NCI-H69 (cell line): ENCODE measurements around the gene MIP.
"Not testable (repeated sequence)": the region's sequence is repeated elsewhere in the genome, so short reads cannot be mapped to it uniquely, and the experiment has no call there.

ENCODE experiments used
- DNase-seq: peaks from one replicate; lab custom pipeline; 2025; lab: John Stamatoyannopoulos, UW

Gene MIP

GRCh38 chr12:56468216-56469006, 14.0 kb upstream of the MIP start, which contains the start of gene SPRYD4:
Gene SPRYD4 (plus strand): TSS chr12:56468578. CDS start chr12:56468592, 14 bp downstream.
- peak; percentile 98 for DNase-seq

- no peak for DNase-seq
Measured at GRCh38 chr12:56462565-56462964, 8.1 kb upstream of the MIP start.

- DNase-seq: no peak
Measured at GRCh38 chr12:56461235-56462159, 7.0 kb upstream of the MIP start.

- no peak for DNase-seq
Measured at GRCh38 chr12:56457817-56458216, 3.4 kb upstream of the MIP start.

- DNase-seq: no peak
Measured at GRCh38 chr12:56451147-56451546, 3.3 kb downstream of the MIP start.

GRCh38 chr12:56450241-56450640, 4.2 kb downstream of the MIP start:
- peak; percentile 89 for DNase-seq

GRCh38 chr12:56449622-56449984, 4.9 kb downstream of the MIP start:
- DNase-seq: peak; percentile 55

- DNase-seq: peak; percentile 97
Measured at GRCh38 chr12:56448860-56449621, 5.4 kb downstream of the MIP start, which contains the start of gene TIMELESS. Gene TIMELESS (minus strand): TSS chr12:56449426. CDS start chr12:56434170, 15,256 bp downstream.

- not testable (repeated sequence) for DNase-seq
Measured at GRCh38 chr12:56443208-56443607, 11.2 kb downstream of the MIP start.

GRCh38 chr12:56437430-56438176, 16.9 kb downstream of the MIP start:
- no peak for DNase-seq

- no peak for DNase-seq
Measured at GRCh38 chr12:56434828-56435227, 19.6 kb downstream of the MIP start.

GRCh38 chr12:56431850-56432249, 22.6 kb downstream of the MIP start:
- DNase-seq: no peak

GRCh38 chr12:56431288-56431687, 23.2 kb downstream of the MIP start:
- no peak for DNase-seq

- no peak for DNase-seq
Measured at GRCh38 chr12:56425940-56426438, 28.5 kb downstream of the MIP start.

GRCh38 chr12:56425193-56425592, 29.3 kb downstream of the MIP start:
- DNase-seq: no peak

- DNase-seq: no peak
Measured at GRCh38 chr12:56420411-56420810, 34.0 kb downstream of the MIP start.

- no peak for DNase-seq
Measured at GRCh38 chr12:56417739-56418138, 36.7 kb downstream of the MIP start.

- no peak for DNase-seq
Measured at GRCh38 chr12:56414401-56414800, 40.1 kb downstream of the MIP start.

- DNase-seq: no peak
Measured at GRCh38 chr12:56413392-56413791, 41.1 kb downstream of the MIP start.

- DNase-seq: no peak
Measured at GRCh38 chr12:56411781-56412639, 42.4 kb downstream of the MIP start.
